SU-DHL-6 (cell line): Measurements from ENCODE around the gene SNTG2.
"Not testable (repeated sequence)": the region's sequence is repeated elsewhere in the genome, so short reads cannot be mapped to it uniquely, and the experiment has no call there.

Experiments used
- H2AFZ ChIP-seq: fragments of 200-600 bp; sonication (generic); 2 replicates; pipeline ENCODE4 v1.6.1; 2014; ENCODE audit warnings: low read depth, mild to moderate bottlenecking, moderate library complexity, mixed read lengths, antibody characterized with exemption, low read length; ENCODE audit not compliant: severe bottlenecking
- H3F3A ChIP-seq: fragments of 200-600 bp; shearing (Covaris generic); 2 replicates; pipeline ENCODE4 v1.6.0; 2016; ENCODE audit warnings: antibody characterized with exemption, mild to moderate bottlenecking; ENCODE audit not compliant: insufficient read depth
- H3K27ac ChIP-seq: fragments of 200-600 bp; sonication (generic); 2 replicates; pipeline ENCODE4 v1.5.1; 2016; ENCODE audit warnings: low read depth, mild to moderate bottlenecking, low read length, moderate library complexity, mixed read lengths
- H3K27me3 ChIP-seq: fragments of 200-600 bp; sonication (generic), shearing (Covaris generic); 2 replicates; pipeline ENCODE4 v1.6.0; 2014; ENCODE audit warnings: mild to moderate bottlenecking, low read length
- H3K36me3 ChIP-seq: fragments of 200-600 bp; sonication (generic); 2 replicates; pipeline ENCODE4 v1.6.1; 2014; ENCODE audit warnings: mild to moderate bottlenecking, low read length, mixed read lengths
- H3K4me2 ChIP-seq: fragments of 300-600, 200-600 bp; shearing (Covaris generic), sonication (generic); 2 replicates; pipeline ENCODE4 v1.6.0; 2014; ENCODE audit warnings: low read length, low read depth, mild to moderate bottlenecking; ENCODE audit not compliant: poor library complexity, severe bottlenecking
- H3K4me3 ChIP-seq: fragments of 200-600 bp; sonication (generic); 2 replicates; pipeline ENCODE4 v1.5.1; 2014; ENCODE audit warnings: antibody characterized with exemption, low read length, mild to moderate bottlenecking, mixed read lengths; ENCODE audit not compliant: insufficient read depth, poor library complexity, severe bottlenecking
- H3K79me2 ChIP-seq: fragments of 200-600 bp; sonication (generic); 2 replicates; pipeline ENCODE4 v1.6.1; 2014; ENCODE audit warnings: mild to moderate bottlenecking, low read length, moderate library complexity; ENCODE audit not compliant: insufficient read depth
- H3K9ac ChIP-seq: fragments of 200-600 bp; sonication (generic); 2 replicates; pipeline ENCODE4 v1.7.0; 2014; ENCODE audit warnings: mild to moderate bottlenecking, low read length
- H3K9me2 ChIP-seq: fragments of 200-600 bp; sonication (generic); replicated peaks from 2 replicates; pipeline ENCODE4 v1.6.1; 2014; ENCODE audit warnings: low read length; ENCODE audit not compliant: insufficient read depth
- H3K9me3 ChIP-seq: fragments of 200-600 bp; sonication (generic); 2 replicates; pipeline ENCODE4 v1.6.1; 2014; ENCODE audit warnings: low read length, mixed read lengths; ENCODE audit not compliant: insufficient read depth
- H4K20me1 ChIP-seq: fragments of 200-600 bp; sonication (generic); 2 replicates; pipeline ENCODE4 v1.6.1; 2014; ENCODE audit warnings: low read depth, mild to moderate bottlenecking, antibody characterized with exemption, low read length, moderate library complexity, mixed read lengths
- EZH2phosphoT487 ChIP-seq: fragments of 200-600 bp; sonication (generic), shearing (Covaris generic); conservative IDR thresholded peaks from 2 replicates; pipeline ENCODE4 v1.6.1; 2018; ENCODE audit warnings: mild to moderate bottlenecking, antibody characterized with exemption, low read length, moderate library complexity, mixed read lengths
- TF ChIP-seq, protein P1 (sequence below): fragments of 200-600 bp; sonication (generic); IDR thresholded peaks from one replicate; pipeline ENCODE4 v1.5.1; 2017; ENCODE audit warnings: antibody characterized with exemption, mild to moderate bottlenecking, low read length, moderate library complexity; ENCODE audit not compliant: insufficient read depth, poor library complexity, severe bottlenecking

SNTG2 gene

DNA sequence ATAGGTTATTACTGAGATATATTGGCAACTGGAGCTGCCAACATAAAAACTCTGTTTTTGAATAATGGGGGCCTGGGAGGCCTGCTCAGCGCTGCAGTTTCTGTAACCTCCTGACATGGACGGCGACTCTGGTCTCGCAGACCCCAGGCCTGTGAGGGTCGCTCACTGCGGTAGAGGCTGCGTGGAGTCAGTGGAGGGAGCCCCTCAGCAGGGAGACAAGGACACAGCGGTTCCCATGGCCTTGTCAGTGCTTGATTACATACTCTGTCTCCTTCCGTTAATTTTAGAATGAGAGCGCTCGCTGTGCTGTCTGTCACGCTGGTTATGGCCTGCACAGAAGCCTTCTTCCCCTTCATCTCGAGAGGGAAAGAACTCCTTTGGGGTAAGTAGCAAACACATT lies 463.5 kb downstream of the SNTG2 start:
- Histone ChIP-seq H3K9me2 (no peaks in the 10 kb centered on the region), H3K4me3 (no peak overlapping the region), H3K27ac (no peak overlapping the region), H3K79me2 (no peaks in the 10 kb centered on the region), H3K36me3 (no peaks in the 10 kb centered on the region), H2AFZ (no peak overlapping the region), H3K4me2 (no peak overlapping the region), H3K9ac (no peak overlapping the region), H3K27me3 (no peaks in the 10 kb centered on the region), H3K9me3 (no peaks in the 10 kb centered on the region), H3F3A (no peaks in the 10 kb centered on the region), H4K20me1 (no peaks in the 10 kb centered on the region)
- TF ChIP-seq EZH2phosphoT487, result no peak
- TF ChIP-seq, protein P1, sequence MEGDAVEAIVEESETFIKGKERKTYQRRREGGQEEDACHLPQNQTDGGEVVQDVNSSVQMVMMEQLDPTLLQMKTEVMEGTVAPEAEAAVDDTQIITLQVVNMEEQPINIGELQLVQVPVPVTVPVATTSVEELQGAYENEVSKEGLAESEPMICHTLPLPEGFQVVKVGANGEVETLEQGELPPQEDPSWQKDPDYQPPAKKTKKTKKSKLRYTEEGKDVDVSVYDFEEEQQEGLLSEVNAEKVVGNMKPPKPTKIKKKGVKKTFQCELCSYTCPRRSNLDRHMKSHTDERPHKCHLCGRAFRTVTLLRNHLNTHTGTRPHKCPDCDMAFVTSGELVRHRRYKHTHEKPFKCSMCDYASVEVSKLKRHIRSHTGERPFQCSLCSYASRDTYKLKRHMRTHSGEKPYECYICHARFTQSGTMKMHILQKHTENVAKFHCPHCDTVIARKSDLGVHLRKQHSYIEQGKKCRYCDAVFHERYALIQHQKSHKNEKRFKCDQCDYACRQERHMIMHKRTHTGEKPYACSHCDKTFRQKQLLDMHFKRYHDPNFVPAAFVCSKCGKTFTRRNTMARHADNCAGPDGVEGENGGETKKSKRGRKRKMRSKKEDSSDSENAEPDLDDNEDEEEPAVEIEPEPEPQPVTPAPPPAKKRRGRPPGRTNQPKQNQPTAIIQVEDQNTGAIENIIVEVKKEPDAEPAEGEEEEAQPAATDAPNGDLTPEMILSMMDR, result no peak

DNA sequence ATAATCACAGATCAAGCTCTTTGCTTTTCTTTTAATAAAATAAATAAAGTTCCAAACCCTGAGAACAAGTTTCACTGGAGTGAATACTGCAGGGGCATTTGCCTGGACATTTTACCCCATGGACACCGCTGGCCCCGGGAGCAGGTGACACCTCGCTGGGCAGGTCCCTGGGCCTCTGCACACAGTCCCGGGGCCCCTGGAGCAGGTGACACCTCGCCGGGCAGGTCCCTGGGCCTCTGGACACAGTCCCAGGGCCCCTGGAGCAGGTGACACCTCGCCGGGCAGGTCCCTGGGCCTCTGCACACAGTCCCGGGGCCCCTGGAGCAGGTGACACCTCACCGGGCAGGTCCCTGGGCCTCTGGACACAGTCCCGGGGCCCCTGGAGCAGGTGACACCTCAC lies 464.3 kb downstream of the SNTG2 start:
- not testable (repeated sequence) for H3K9me2 ChIP-seq, H3K79me2 ChIP-seq, H3K27me3 ChIP-seq, H3K4me3 ChIP-seq, H3F3A ChIP-seq, H3K27ac ChIP-seq, H4K20me1 ChIP-seq, H2AFZ ChIP-seq, H3K9ac ChIP-seq, H3K4me2 ChIP-seq, H3K36me3 ChIP-seq, H3K9me3 ChIP-seq

DNA sequence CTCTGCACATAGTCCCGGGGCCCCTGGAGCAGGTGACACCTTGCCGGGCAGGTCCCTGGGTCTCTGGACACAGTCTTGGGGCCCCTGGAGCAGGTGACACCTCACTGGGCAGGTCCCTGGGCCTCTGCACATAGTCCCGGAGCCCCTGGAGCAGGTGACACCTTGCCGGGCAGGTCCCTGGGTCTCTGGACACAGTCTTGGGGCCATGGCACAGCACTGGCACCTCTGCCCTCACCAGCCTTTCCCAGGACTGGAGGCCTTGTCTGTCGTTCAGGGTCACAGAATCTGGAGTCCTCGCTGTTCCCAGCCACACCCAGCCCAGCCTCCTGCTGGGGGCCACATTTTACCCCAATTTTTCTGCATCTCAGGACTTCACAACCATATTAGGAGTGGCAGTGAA lies 464.9 kb downstream of the SNTG2 start:
- H3K27ac ChIP-seq, result no peak overlapping the region
- no peak overlapping the region for H3K9ac ChIP-seq
- no peaks in the 10 kb centered on the region for H4K20me1 ChIP-seq
- no peaks in the 10 kb centered on the region for H3K9me3 ChIP-seq
- no peaks in the 10 kb centered on the region for H3F3A ChIP-seq
- H3K4me2 ChIP-seq, result no peak overlapping the region
- H3K27me3 ChIP-seq, result no peaks in the 10 kb centered on the region
- H3K79me2 ChIP-seq, result no peaks in the 10 kb centered on the region
- no peaks in the 10 kb centered on the region for H3K36me3 ChIP-seq
- no peaks in the 10 kb centered on the region for H3K9me2 ChIP-seq
- no peak overlapping the region for H3K4me3 ChIP-seq
- H2AFZ ChIP-seq, result no peak overlapping the region
- TF ChIP-seq, protein P1, result no peak
- no peak for TF ChIP-seq EZH2phosphoT487
